Activated CD4-positive, alpha-beta T cell treated with anti-CD3 and anti-CD28 coated beads, Interleukin-2, amount 50 U/mL, for 1 hour (primary cell): ENCODE measurements around the gene EXOC1.
"Not testable (repeated sequence)": the region's sequence is repeated elsewhere in the genome, so short reads cannot be mapped to it uniquely, and the experiment has no call there.

ENCODE experiments used
- DNase-seq: peaks from one replicate; pipeline ENCODE4 v3.0.0-alpha.2; 2020

The EXOC1 gene

GRCh38 chr4:55853484-55854046 is at the start of gene EXOC1:
Gene EXOC1, plus strand, starts transcription at chr4:55853648. Its CDS starts 4,676 bp downstream, at chr4:55858324.
- DNase-seq = peak; percentile 96

GRCh38 chr4:55807556-55807955 is 45.9 kb upstream of the EXOC1 start:
- DNase-seq = no peak

- no peak for DNase-seq
These were observed 45.3 kb upstream of the EXOC1 start for GRCh38 chr4:55808186-55808585.

- DNase-seq = no peak
These were observed 44.8 kb upstream of the EXOC1 start for GRCh38 chr4:55808632-55809031.

- DNase-seq = no peak
These were observed 35.8 kb upstream of the EXOC1 start for GRCh38 chr4:55817691-55818090.

GRCh38 chr4:55819634-55820033 is 33.8 kb upstream of the EXOC1 start, which contains the start of gene EXOC1L:
Gene EXOC1L, plus strand, starts transcription at chr4:55819790. Its CDS starts 237 bp downstream, at chr4:55820027.
- no peak for DNase-seq

- no peak for DNase-seq
These were observed 33.2 kb upstream of the EXOC1 start for GRCh38 chr4:55820279-55820678.

GRCh38 chr4:55822329-55822728 is 31.1 kb upstream of the EXOC1 start:
- DNase-seq = no peak

DNA sequence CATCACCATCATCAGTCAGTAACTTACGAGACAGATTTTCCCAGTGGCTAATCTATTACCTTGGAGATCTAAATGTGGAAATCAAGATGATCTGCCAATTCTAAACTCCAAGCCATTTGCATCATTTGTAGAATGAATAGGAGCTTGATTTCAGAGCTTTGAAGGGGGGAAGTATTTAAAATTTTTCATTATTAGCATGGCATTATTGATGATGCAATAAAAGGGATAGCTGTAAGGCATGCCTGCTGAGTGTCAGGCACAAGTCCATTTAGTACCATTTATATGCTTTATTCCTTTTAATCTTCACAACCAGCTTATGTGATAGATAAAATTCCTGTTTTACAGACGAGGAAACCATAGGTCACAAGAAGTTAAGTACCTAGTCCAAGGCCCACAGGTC is 28.6 kb upstream of the EXOC1 start:
- DNase-seq = no peak

DNA sequence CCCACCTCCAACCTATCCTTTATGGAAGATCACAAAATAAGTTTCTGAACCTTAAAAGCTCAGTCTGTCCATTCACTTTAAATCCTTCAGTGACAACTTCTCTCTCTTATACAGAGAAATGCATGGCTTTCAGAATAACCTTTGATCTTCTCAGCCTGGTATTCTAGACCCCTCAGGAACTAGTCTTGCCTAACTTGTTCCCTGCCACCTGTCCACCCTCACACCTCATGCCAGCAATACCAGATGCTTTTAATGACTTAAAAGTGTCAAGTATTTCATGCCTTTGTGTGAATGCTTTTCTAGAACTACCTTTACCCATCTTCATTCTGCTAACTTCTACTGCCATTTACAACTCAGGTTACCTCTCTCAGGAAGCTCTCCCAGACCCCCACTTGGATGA is 26.5 kb upstream of the EXOC1 start:
- DNase-seq = no peak

GRCh38 chr4:55827582-55827981 is 25.9 kb upstream of the EXOC1 start:
- DNase-seq = no peak

GRCh38 chr4:55830048-55830447 is 23.4 kb upstream of the EXOC1 start:
- DNase-seq = no peak

GRCh38 chr4:55830716-55831115 is 22.7 kb upstream of the EXOC1 start:
- no peak for DNase-seq

GRCh38 chr4:55834086-55834795 is 19.2 kb upstream of the EXOC1 start:
- no peak for DNase-seq

GRCh38 chr4:55837903-55838302 is 15.5 kb upstream of the EXOC1 start:
- no peak for DNase-seq

DNA sequence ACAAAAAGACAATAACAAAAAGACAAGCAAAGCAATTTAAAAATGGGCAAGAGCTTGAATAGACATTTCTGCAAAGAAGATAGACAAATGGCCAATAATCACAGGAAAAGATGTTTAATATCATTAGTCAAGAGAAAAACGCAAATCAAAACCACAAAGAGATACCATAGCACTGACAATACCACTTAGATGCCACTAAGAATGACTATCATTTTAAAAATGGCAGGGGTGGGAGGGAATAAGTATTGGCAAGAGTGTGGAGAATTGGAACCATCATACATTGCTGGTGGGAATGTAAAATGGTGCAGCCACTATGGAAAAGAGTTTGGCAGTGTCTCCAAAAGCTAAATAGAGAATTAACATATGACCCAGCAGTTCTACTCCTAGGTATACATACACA is 15.1 kb upstream of the EXOC1 start:
- DNase-seq = no peak

DNA sequence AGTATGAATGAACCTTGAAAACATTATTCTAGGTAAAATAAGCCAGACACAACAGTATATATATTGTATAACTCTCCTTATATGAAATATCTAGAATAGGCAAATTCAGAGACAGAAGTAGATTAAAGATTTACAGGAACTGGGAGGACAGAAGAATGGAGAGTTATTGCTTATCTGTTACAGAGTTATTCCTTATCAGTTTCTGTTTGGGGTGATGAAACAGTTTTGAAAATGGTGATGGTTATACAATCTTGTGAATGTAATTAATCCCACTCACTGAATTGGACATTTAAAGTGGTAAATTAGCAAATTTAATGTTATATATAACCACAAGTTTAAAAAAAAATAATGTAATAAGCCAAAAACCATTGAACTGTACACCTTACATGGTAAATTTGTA is 14.5 kb upstream of the EXOC1 start:
- DNase-seq = no peak

DNA sequence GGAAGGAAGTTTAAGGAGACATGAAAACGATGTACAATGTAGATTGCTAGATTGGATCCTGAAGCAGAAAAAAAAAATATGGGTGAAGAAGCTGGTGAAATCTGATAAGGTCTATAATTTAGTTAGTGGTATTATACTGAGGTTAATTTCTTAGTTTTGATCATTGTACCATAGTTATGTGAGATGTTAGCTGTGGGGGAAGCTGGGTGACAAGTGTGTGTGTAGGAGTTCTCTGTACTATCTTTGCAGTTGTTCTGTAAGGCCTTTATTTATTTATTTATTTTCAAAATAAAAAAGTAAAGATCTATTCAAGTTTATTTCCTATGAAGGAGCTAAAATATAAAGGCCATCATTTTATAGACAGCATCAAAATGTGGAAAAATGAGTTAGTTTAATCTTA is 12.5 kb upstream of the EXOC1 start:
- no peak for DNase-seq

DNA sequence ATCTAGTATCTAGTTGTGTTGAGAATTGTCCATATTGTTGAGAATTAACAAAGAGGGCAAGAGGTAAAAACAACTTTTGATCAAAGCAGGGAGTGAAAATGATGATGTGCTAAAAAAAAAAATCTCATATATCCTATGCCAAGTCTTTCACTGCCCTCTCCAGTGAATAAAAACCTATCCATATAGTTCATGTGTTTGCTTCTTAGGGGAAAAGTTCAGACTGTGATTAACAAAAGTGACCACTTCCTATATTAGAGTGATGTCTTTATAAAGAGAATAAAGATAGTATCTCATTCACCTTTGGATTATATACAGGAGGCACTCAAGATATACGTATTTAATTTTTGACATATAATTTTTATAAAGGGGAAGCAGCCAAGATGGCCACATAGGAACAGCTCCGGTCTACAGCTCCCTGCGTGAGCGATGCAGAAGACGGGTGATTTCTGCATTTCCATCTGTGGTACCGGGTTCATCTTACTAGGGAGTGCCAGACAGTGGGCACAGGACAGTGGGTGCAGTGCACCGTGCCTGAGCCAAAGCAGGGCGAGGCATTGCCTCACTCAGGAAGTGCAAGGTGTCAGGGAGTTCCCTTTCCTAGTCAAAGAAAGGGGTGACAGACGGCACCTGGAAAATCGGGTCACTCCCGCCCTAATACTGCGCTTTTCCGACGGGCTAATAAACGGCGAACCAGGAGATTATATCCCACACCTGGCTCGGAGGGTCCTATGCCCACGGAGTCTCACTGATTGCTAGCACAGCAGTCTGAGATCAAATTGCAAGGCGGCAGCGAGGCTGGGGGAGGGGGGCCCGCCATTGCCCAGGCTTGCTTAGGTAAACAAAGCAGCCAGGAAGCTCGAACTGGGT is 11.8 kb upstream of the EXOC1 start:
- not testable (repeated sequence) for DNase-seq

GRCh38 chr4:55842312-55842711 is 11.1 kb upstream of the EXOC1 start:
- DNase-seq = not testable (repeated sequence)

GRCh38 chr4:55849724-55850123 is 3.7 kb upstream of the EXOC1 start:
- no peak for DNase-seq

DNA sequence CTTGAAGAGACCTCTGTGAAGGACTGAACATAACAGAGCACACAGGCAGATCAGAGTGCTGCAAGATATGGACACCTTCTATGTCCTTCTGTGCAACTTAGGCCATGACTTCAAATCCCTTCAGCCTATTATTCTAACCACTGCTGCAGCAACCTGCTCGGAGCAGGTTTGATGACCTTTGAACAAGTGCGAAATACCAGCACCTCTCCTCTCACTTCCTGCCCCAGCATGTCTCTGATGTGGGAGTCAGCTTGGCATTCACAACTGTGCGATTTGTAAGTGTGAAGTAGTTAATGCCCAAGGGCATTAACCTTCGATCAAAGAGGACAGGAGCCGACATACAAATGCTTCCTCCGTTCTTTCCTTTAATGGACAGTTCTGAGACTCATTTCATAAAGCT is 1.6 kb upstream of the EXOC1 start:
- DNase-seq = no peak

DNA sequence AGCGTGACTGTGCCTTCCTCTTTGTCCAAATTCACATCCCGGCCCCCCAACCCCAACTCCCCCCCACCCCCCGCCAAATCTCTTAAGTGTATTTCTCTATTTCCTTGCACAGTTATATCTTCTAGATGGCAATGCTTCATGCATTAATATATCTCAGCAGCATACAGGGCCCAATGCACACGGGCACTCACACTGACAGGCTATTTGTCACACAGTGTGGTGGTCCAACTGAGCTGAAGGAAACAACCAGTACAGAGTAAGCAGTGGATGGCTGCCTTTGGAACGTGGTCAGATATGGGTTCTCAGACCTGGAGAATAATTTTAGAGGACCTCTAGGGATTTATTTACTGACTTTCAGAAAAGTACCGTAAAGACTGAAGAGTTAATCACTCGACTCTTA is 681 bp downstream of the EXOC1 start:
- DNase-seq = no peak

DNA sequence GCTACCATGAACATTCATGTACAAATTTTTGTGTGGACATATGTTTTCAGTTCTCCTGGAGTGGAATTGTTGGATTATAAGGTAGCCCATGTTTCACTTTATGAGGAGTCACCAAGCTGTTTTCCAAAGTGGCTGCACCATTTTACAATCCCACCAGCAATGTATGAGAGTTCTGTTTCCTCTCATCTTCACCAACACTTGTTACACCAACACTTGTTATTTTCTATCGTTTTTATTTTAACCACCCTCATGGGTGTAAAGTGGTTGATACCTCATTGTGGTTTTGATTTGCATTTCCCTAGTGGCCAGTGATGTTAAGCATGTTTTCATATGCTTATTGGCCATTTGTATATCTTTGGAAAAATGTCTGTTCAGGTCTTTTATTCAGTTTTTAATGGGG is 4.1 kb downstream of the EXOC1 start:
- DNase-seq = no peak
